LNCaP clone FGC (cell line): ENCODE results near the gene ZGRF1.

Source experiments
- DNase-seq: peaks from one replicate; pipeline ENCODE4 v3.0.0-alpha.2; 2011; ENCODE audit warnings: low read depth
- H3K4me3 ChIP-seq: 2 replicates; pipeline ENCODE4 v1.5.1; 2011; ENCODE audit warnings: mild to moderate bottlenecking, low read depth, low read length, control low read depth
- TF ChIP-seq, protein P1 (sequence below): IDR thresholded peaks from 2 replicates; pipeline ENCODE4 v1.5.1; 2012; ENCODE audit warnings: mild to moderate bottlenecking; ENCODE audit not compliant: control insufficient read depth, insufficient read depth; ENCODE audit errors: extremely low read depth

The ZGRF1 gene

DNA sequence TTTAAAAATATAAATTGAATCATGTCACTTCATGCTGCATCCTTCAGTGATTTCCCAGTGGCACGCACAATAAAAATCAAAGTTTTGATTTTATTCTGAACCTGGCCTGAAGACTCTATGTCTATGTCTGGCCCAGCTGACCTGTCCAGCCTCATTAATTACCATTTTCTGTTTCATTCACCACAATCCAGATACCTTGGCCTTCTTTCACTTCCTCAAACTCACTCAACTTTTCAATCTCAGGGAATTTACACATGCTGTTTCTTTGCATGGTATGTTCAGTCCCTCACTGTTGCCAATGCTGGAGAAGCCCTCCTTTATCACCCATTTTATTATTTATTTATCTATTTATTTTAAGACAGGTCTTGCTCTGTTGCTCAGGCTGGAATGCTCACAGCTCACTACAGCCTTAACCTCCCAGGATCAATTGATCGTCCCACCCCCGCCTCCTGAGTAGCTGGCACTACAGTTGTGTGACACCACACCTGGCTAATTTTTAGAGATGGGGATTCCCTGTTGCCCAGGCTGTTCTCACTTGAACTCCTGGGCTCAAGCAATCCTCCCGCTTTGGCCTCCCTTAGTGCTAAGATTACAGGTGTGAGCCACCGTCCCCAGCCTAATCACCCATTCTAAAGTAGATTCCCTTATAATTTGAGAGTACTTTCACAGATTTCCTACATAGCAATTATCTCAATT lies 43.1 kb downstream of the ZGRF1 start:
- H3K4me3 ChIP-seq: no peak overlapping the region
- no peak for DNase-seq
- TF ChIP-seq, protein P1, sequence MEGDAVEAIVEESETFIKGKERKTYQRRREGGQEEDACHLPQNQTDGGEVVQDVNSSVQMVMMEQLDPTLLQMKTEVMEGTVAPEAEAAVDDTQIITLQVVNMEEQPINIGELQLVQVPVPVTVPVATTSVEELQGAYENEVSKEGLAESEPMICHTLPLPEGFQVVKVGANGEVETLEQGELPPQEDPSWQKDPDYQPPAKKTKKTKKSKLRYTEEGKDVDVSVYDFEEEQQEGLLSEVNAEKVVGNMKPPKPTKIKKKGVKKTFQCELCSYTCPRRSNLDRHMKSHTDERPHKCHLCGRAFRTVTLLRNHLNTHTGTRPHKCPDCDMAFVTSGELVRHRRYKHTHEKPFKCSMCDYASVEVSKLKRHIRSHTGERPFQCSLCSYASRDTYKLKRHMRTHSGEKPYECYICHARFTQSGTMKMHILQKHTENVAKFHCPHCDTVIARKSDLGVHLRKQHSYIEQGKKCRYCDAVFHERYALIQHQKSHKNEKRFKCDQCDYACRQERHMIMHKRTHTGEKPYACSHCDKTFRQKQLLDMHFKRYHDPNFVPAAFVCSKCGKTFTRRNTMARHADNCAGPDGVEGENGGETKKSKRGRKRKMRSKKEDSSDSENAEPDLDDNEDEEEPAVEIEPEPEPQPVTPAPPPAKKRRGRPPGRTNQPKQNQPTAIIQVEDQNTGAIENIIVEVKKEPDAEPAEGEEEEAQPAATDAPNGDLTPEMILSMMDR: no peak

DNA sequence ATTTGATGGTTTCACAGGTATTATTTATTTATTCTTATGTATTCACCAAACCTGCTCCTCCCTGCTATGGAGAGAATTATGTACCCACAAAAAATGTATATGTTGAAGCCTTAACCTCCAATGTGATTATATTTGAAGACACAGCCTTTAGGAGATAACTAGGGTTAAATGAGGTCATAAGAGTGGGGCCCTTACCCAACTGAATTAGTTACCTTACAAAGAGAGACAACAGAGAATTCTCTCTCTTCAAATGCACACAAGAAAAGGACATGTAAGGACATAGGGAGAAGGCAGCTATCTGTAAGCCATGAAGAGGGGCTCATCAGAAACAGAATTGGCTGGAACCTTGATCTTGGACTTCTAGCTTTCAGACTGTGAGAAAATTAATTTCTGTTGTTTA lies 44.0 kb downstream of the ZGRF1 start:
- TF ChIP-seq, protein P1: no peak
- H3K4me3 ChIP-seq: no peak overlapping the region
- DNase-seq: no peak

DNA sequence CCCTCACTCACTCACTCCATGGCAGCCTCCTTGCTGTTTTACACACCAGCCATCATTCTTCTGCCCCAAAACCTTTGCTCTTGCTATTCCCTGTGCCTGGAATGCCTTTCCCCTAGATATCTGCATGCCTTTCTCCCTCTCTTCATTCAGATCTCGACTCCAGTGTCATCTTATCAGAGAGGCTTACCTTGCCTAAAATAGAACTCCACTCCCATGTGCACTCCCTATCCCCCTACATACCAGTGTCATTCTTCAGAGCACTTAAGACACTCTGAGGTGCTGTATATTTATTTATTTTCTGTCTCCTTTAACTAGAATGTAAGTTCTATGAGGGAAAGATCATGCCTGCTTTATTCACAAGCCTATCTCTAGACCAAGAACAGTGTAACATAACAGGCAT lies 45.1 kb downstream of the ZGRF1 start:
- TF ChIP-seq, protein P1: no peak
- H3K4me3 ChIP-seq: no peak overlapping the region
- DNase-seq: no peak

DNA sequence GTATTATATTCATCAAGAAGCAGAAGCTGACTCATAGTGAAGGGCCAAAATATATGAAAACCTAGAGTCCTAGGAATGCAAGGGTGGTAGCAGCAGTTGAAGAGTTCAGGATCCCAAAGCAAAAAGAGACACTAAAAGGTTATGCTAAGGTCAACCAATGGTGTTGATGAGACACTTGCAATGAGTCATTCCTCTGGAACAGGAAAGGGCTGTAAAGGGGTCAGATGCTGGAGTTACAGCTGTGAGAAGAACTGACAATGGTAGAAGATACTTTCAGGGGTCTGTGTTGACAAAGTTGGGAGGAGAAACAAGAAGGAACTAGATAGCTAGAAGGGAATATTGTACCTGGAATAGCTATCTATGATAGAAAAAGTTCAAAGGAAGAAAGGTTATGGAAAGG lies 47.5 kb downstream of the ZGRF1 start:
- no peak for DNase-seq
- H3K4me3 ChIP-seq: no peak overlapping the region
- TF ChIP-seq, protein P1: no peak

DNA sequence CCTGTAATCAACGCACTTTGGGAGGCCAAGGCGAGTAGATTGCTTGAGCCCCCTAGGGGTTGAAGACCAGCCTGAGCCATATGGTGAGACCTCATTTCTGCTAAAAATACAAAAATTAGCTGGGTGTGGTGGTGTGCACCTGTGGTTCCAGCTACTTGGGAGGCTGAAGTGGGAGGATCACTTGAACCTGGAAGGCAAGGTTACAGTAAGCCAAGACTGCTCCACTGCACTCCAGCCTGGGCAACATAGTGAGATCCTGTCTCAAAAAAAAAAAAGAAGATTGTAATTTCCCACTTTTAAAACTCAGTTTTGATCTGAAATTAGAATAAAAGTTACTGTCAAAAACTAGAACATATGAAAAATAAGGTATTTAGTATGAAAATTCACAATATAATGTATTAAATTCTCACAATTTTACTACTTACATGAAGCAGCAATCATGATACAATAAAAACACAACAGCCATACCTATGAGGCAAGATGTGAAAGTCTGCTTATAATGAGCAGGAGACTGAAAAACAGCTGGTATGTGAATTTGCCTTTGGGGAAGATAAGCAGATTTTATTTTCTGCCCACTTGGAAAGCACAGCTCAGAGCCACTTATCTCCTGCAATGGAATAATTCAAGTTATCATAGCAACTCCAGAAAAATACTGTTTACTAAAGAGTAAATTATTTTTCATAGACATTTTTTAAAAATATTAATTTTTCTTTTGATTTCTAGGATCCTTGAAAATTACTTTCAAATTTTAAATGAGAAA lies 50.6 kb downstream of the ZGRF1 start:
- no peak for DNase-seq
- no peak overlapping the region for H3K4me3 ChIP-seq
- TF ChIP-seq, protein P1: no peak

DNA sequence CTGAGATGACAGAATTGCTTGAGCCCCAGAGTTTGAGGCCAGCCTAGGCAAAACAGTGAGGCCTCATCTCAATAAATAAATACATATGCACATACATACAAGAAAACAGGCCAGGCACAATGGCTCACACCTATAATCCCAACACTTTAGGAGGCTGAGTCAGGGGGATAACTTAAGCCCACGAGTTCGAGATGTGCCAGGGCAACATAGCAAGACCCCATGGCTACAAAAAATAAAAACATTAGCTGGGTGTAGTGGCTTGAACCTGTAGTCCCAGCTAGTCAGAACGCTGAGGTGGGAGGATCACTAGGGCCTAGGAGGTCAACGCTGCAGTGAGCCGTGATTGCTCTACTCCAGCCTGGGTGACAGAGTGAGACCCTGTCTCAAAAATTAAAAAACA lies 69.2 kb downstream of the ZGRF1 start:
- no peak for DNase-seq
- H3K4me3 ChIP-seq: no peak overlapping the region
- TF ChIP-seq, protein P1: no peak

DNA sequence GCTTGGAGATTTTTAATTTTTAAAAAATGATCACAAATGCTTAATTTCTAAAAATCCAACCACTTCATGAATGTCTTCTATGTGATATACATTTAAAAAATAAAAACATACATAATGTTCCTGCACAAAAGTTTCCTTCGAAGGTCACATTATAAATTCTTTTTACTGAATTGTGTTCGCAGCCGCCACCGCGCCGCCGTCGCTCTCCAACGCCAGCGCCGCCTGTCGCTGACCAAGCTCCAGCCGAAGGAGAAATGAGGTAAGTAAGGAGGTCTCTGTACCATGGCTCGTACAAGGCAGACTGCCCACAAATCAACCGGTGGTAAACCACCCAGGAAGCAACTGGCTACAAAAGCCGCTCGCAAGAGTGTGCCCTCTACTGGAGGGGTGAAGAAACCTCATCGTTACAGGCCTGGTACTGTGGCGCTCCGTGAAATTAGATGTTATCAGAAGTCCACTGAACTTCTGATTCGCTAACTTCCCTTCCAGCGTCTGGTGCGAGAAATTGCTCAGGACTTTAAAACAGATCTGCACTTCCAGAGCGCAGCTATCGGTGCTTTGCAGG lies 71.9 kb downstream of the ZGRF1 start:
- TF ChIP-seq, protein P1: no peak
- no peak for DNase-seq
- no peak overlapping the region for H3K4me3 ChIP-seq
